Karpas-422 (cell line): ENCODE results near the gene APELA. TPM values are rescaled to one million over a fixed set of nuclear protein-coding genes. Genes with fewer than 3 reads are reported as not detected.

ENCODE experiments used
- total RNA-seq: library from RNA; depleted of rRNA; stranded (reverse); fragments of >200 nt; shearing (Covaris generic); gene quantifications from 2 replicates; pipeline ENCODE4 v1.2.3, GENCODE V29; 2014; ENCODE audit warnings: low replicate concordance; rRNA removed

The APELA gene
- total RNA-seq, 1 experiment from 2014 or later = not detected

Other genes with a start within 250 kb of the APELA start
- not detected in 2 replicates for gene SMIM31, start 123.0 kb upstream of the APELA start, total RNA-seq
- gene TRIM61, start 100.5 kb downstream of the APELA start, total RNA-seq = 6.9 and 8.4 TPM in 2 replicates
- gene TRIM60, start 154.8 kb downstream of the APELA start, total RNA-seq = not detected in 2 replicates
- gene TRIM75, start 176.7 kb downstream of the APELA start, total RNA-seq = not detected in 2 replicates
- 21.1 and 44.4 TPM in 2 replicates for gene TMEM192, start 235.7 kb downstream of the APELA start, total RNA-seq